T-helper 2 cell (primary cell): ENCODE measurements around the gene PTPRB.

Experiments
- DNase-seq, 5 experiments: peaks; one replicate each; pipeline versions ENCODE4 v3.0.0 to v3.0.0-alpha.2; 2012 to 2022

Gene PTPRB

GRCh38 chr12:70590549-70591226 is 46.5 kb downstream of the PTPRB start:
- DNase-seq, result no peak

GRCh38 chr12:70590051-70590450 is 47.2 kb downstream of the PTPRB start:
- peak in 3 of 5 experiments; percentile 6 to 54 (median 21) for DNase-seq

- DNase-seq, result no peak
Measured at GRCh38 chr12:70584332-70584731, 52.9 kb downstream of the PTPRB start.

- no peak for DNase-seq
Measured at GRCh38 chr12:70583251-70583650, 54.0 kb downstream of the PTPRB start.

GRCh38 chr12:70581208-70581607 is 56.0 kb downstream of the PTPRB start:
- no peak for DNase-seq

GRCh38 chr12:70577283-70577634 is 60.0 kb downstream of the PTPRB start:
- DNase-seq, result no peak

GRCh38 chr12:70576341-70577282 is 60.6 kb downstream of the PTPRB start:
- peak in 2 of 5 experiments; percentile 10 to 30 for DNase-seq

- DNase-seq, result no peak
Measured at GRCh38 chr12:70571705-70572268, 65.4 kb downstream of the PTPRB start.

- DNase-seq, result no peak
Measured at GRCh38 chr12:70571029-70571428, 66.2 kb downstream of the PTPRB start.

- DNase-seq, result no peak
Measured at GRCh38 chr12:70561550-70561949, 75.7 kb downstream of the PTPRB start.

- no peak for DNase-seq
Measured at GRCh38 chr12:70560671-70561070, 76.6 kb downstream of the PTPRB start.

GRCh38 chr12:70559390-70559789 is 77.8 kb downstream of the PTPRB start:
- no peak for DNase-seq

- DNase-seq, result no peak
Measured at GRCh38 chr12:70557583-70558191, 79.5 kb downstream of the PTPRB start.

- DNase-seq, result no peak
Measured at GRCh38 chr12:70556179-70556869, 80.9 kb downstream of the PTPRB start.

- no peak for DNase-seq
Measured at GRCh38 chr12:70555081-70555480, 82.1 kb downstream of the PTPRB start.

GRCh38 chr12:70553391-70553859 is 83.8 kb downstream of the PTPRB start:
- DNase-seq, result no peak

- no peak for DNase-seq
Measured at GRCh38 chr12:70551731-70552130, 85.5 kb downstream of the PTPRB start.

- no peak for DNase-seq
Measured at GRCh38 chr12:70550180-70550577, 87.0 kb downstream of the PTPRB start.

GRCh38 chr12:70549340-70550179 is 87.7 kb downstream of the PTPRB start:
- no peak for DNase-seq

GRCh38 chr12:70543444-70543843 is 93.8 kb downstream of the PTPRB start:
- no peak for DNase-seq

GRCh38 chr12:70540996-70541395 is 96.2 kb downstream of the PTPRB start:
- no peak for DNase-seq

GRCh38 chr12:70536650-70537049 is 100.6 kb downstream of the PTPRB start:
- no peak for DNase-seq
